Smooth muscle cell (in vitro differentiated cells): ENCODE measurements around the gene LPP. TPM values are rescaled to one million over a fixed set of nuclear protein-coding genes. Genes with fewer than 3 reads are reported as not detected.

Experiments used
- DNase-seq: peaks from one replicate; lab custom pipeline; 2025; ENCODE audit not compliant: unreplicated experiment; lab: John Stamatoyannopoulos, UW
- H2AFZ ChIP-seq: fragments of 200-600 bp; sonication (generic); 2 replicates; pipeline ENCODE4 v1.6.0; 2016; ENCODE audit warnings: antibody characterized with exemption, low read depth, mild to moderate bottlenecking
- H3F3A ChIP-seq: fragments of 200-600 bp; sonication (generic); 2 replicates; pipeline ENCODE4 v1.6.0; 2017; ENCODE audit warnings: antibody characterized with exemption, low read depth
- H3K27ac ChIP-seq: fragments of 200-600 bp; sonication (generic); 2 replicates; pipeline ENCODE4 v1.5.1; 2016; ENCODE audit warnings: low read depth, mild to moderate bottlenecking
- H3K27me3 ChIP-seq: fragments of 200-600 bp; sonication (generic); 2 replicates; pipeline ENCODE4 v1.6.1; 2016; ENCODE audit warnings: low read depth, mild to moderate bottlenecking
- H3K36me3 ChIP-seq: fragments of 200-600 bp; sonication (generic); 2 replicates; pipeline ENCODE4 v1.5.1; 2016; ENCODE audit warnings: low read depth
- H3K4me1 ChIP-seq: fragments of 200-600 bp; sonication (generic); 2 replicates; pipeline ENCODE4 v1.5.1; 2016; ENCODE audit warnings: low read depth
- H3K4me2 ChIP-seq: fragments of 200-600 bp; sonication (generic); 2 replicates; pipeline ENCODE4 v1.6.0; 2016; ENCODE audit warnings: mild to moderate bottlenecking
- H3K4me3 ChIP-seq: fragments of 200-600 bp; sonication (generic); 2 replicates; pipeline ENCODE4 v1.5.1; 2016; ENCODE audit warnings: mild to moderate bottlenecking
- H3K79me2 ChIP-seq: fragments of 200-600 bp; sonication (generic); 2 replicates; pipeline ENCODE4 v1.6.0; 2016; ENCODE audit warnings: low read depth, mild to moderate bottlenecking
- H3K9ac ChIP-seq: fragments of 200-600 bp; sonication (generic); 2 replicates; pipeline ENCODE4 v1.6.0; 2016; ENCODE audit warnings: low read depth
- H3K9me3 ChIP-seq: fragments of 200-600 bp; sonication (generic); replicated peaks from 2 replicates; pipeline ENCODE4 v1.5.1; 2016; ENCODE audit warnings: low read depth
- H4K20me1 ChIP-seq: fragments of 200-600 bp; sonication (generic); 2 replicates; pipeline ENCODE4 v1.6.0; 2016; ENCODE audit warnings: low read depth
- CTCF ChIP-seq: fragments of 200-600 bp; sonication (generic); IDR thresholded peaks from 2 replicates; pipeline ENCODE4 v1.5.1; 2017; ENCODE audit warnings: borderline replicate concordance, mild to moderate bottlenecking, antibody characterized with exemption; ENCODE audit not compliant: insufficient read depth, poor library complexity, severe bottlenecking
- WGBS: methylation state at CpG from one replicate; pipeline ENCODE4 v1.1.7; 2016; ENCODE audit warnings: low lambda C conversion rate; 5-methylcytosine and 5-hydroxymethylcytosine counted together
- polyA plus RNA-seq: library from polyadenylated mRNA; unstranded; fragments of >200 nt; fragmentation: Nextera tagmentation; extraction: Ambion mirVana; gene quantifications from 2 replicates; pipeline ENCODE4 v1.2.1, GENCODE V29; 2016
- total RNA-seq: library from RNA; depleted of rRNA; stranded (reverse); fragments of >200 nt; gene quantifications from 2 replicates; pipeline ENCODE4 v1.2.3, GENCODE V29; 2014

The LPP gene
- total and polyA plus RNA-seq, 2 experiments from 2014 or later, result 42.3 to 128 TPM

GRCh38 chr3:188562144-188562543 is 408.2 kb downstream of the LPP start:
- Histone ChIP-seq H3K4me2 (no peak overlapping the region), H4K20me1 (peaks cover 36% of the 10 kb centered on the region), H3K36me3 (no peaks in the 10 kb centered on the region), H3K9me3 (no peaks in the 10 kb centered on the region), H3K4me3 (no peak overlapping the region), H3F3A (no peaks in the 10 kb centered on the region), H3K27ac (no peak overlapping the region), H3K27me3 (no peaks in the 10 kb centered on the region), H2AFZ (no peak overlapping the region), H3K4me1 (no peaks in the 10 kb centered on the region), H3K79me2 (peaks cover 4% of the 10 kb centered on the region), H3K9ac (no peak overlapping the region)
- 97% methylated on average over 2 of the region's 2 CpGs for WGBS
- TF ChIP-seq CTCF, result no peak
- no peak for DNase-seq

GRCh38 chr3:188567478-188568195 is 413.7 kb downstream of the LPP start:
- no peak overlapping the region for H3K9ac ChIP-seq
- H2AFZ ChIP-seq, result no peak overlapping the region
- H3K9me3 ChIP-seq, result no peaks in the 10 kb centered on the region
- H3K27me3 ChIP-seq, result no peaks in the 10 kb centered on the region
- H3K79me2 ChIP-seq, result peaks cover 22% of the 10 kb centered on the region
- H4K20me1 ChIP-seq, result peaks cover 56% of the 10 kb centered on the region
- H3K4me3 ChIP-seq, result no peak overlapping the region
- no peak overlapping the region for H3K27ac ChIP-seq
- no peak overlapping the region for H3K4me2 ChIP-seq
- H3K4me1 ChIP-seq, result peaks cover 9% of the 10 kb centered on the region
- H3F3A ChIP-seq, result no peaks in the 10 kb centered on the region
- no peak for DNase-seq
- no peak for TF ChIP-seq CTCF
- H3K36me3 ChIP-seq, result no peaks in the 10 kb centered on the region
- WGBS, result 93% methylated on average over 3 of the region's 3 CpGs

GRCh38 chr3:188568736-188569135 is 414.8 kb downstream of the LPP start:
- H2AFZ ChIP-seq, result no peak overlapping the region
- H3K36me3 ChIP-seq, result no peaks in the 10 kb centered on the region
- no peak overlapping the region for H3K4me2 ChIP-seq
- WGBS, result 64% methylated on average over 3 of the region's 3 CpGs
- H3K4me1 ChIP-seq, result peaks cover 9% of the 10 kb centered on the region
- no peak overlapping the region for H3K9ac ChIP-seq
- H3K9me3 ChIP-seq, result no peaks in the 10 kb centered on the region
- H3K4me3 ChIP-seq, result no peak overlapping the region
- DNase-seq, result no peak
- H3K79me2 ChIP-seq, result peaks cover 19% of the 10 kb centered on the region
- no peaks in the 10 kb centered on the region for H3K27me3 ChIP-seq
- peak overlapping the region; percentile 41 for H3K27ac ChIP-seq
- H3F3A ChIP-seq, result no peaks in the 10 kb centered on the region
- TF ChIP-seq CTCF, result no peak
- H4K20me1 ChIP-seq, result peaks cover 60% of the 10 kb centered on the region
